DND-41 (cell line): ENCODE data around the gene FHOD3.

Experiments used
- ATAC-seq: fragments of 200-7000 bp; cut with Tn5 transposase; 3 replicates; pipeline ENCODE4 v1.9.1; 2021; ENCODE audit warnings: low read depth; ENCODE audit not compliant: insufficient read depth
- DNase-seq: peaks from one replicate; pipeline ENCODE4 v3.0.0-alpha.2; 2020
- H2AFZ ChIP-seq: 2 replicates; pipeline ENCODE4 v1.6.0; 2012; ENCODE audit warnings: low read depth, low read length
- H3K27ac ChIP-seq: 2 replicates; pipeline ENCODE4 v1.5.1; 2012; ENCODE audit warnings: low read length, inconsistent platforms
- H3K27me3 ChIP-seq: fragments of 200-600 bp; sonication (generic); 2 replicates; pipeline ENCODE4 v1.6.0; 2012; ENCODE audit warnings: low read length, mild to moderate bottlenecking, inconsistent platforms; ENCODE audit not compliant: insufficient read depth, poor library complexity
- H3K36me3 ChIP-seq: 2 replicates; pipeline ENCODE4 v1.5.1; 2012; ENCODE audit warnings: low read length, inconsistent platforms; ENCODE audit not compliant: insufficient read depth
- H3K4me1 ChIP-seq: 2 replicates; pipeline ENCODE4 v1.5.1; 2012; ENCODE audit warnings: mild to moderate bottlenecking, low read length; ENCODE audit not compliant: insufficient read depth
- H3K4me2 ChIP-seq: 2 replicates; pipeline ENCODE4 v1.6.0; 2012; ENCODE audit warnings: mild to moderate bottlenecking, moderate library complexity, low read length, inconsistent platforms; ENCODE audit not compliant: insufficient read depth
- H3K4me3 ChIP-seq, 2 experiments: fragments of 200-600 bp in 1 of 2; shearing (Covaris generic) in 1 of 2; 2 replicates each; pipeline ENCODE4 v1.5.1; 2012 to 2016; ENCODE audit warnings: inconsistent platforms in 2 of 2, low read length in 2 of 2, mild to moderate bottlenecking in 2 of 2, low read depth in 1 of 2, moderate library complexity in 1 of 2
- H3K79me2 ChIP-seq: 2 replicates; pipeline ENCODE4 v1.6.0; 2012; ENCODE audit warnings: low read length, inconsistent platforms; ENCODE audit not compliant: insufficient read depth
- H3K9ac ChIP-seq: 2 replicates; pipeline ENCODE4 v1.6.0; 2012; ENCODE audit warnings: low read depth, mild to moderate bottlenecking, inconsistent platforms, low read length, moderate library complexity
- H3K9me3 ChIP-seq: 2 replicates; pipeline ENCODE4 v1.5.1; 2012; ENCODE audit warnings: low read length, moderate library complexity, mild to moderate bottlenecking, inconsistent platforms; ENCODE audit not compliant: insufficient read depth, severe bottlenecking
- H4K20me1 ChIP-seq: 2 replicates; pipeline ENCODE4 v1.6.0; 2012; ENCODE audit warnings: low read length; ENCODE audit not compliant: insufficient read depth
- EZH2 ChIP-seq: IDR thresholded peaks from 3 replicates; pipeline ENCODE4 v1.6.1; 2012; ENCODE audit warnings: borderline replicate concordance, low read depth, mild to moderate bottlenecking, moderate library complexity, low read length, inconsistent platforms; ENCODE audit not compliant: severe bottlenecking
- TF ChIP-seq, protein P1 (sequence below): IDR thresholded peaks from 2 replicates; pipeline ENCODE4 v1.5.1; 2012; ENCODE audit warnings: borderline replicate concordance, low read length, moderate library complexity, mild to moderate bottlenecking; ENCODE audit not compliant: poor library complexity, severe bottlenecking; ENCODE audit errors: extremely low read depth

FHOD3 gene

DNA sequence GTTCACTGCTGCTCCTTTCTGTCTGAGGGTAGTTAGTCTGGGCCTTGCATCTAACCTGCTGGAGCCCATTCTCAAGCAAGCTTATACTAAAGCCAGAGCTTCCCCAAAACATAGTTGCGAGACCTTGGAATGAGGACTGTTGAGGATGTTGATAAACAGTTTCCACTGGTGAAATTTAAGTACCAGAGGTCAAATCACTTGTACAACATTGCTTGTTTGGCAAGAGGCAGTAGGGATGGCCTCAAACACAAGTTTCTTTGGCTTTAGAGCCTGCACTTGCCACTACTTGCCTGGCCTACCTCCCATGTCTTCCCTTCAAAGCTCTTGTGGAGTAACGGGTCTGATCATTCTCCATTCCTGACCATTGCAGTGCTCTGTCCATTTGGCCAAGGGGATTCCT, 262.7 kb downstream of the FHOD3 start:
- Histone ChIP-seq H3K27ac (no peak overlapping the region), H3K36me3 (no peaks in the 10 kb centered on the region), H3K79me2 (no peaks in the 10 kb centered on the region), H3K4me1 (no peaks in the 10 kb centered on the region), H3K9me3 (no peaks in the 10 kb centered on the region), H3K27me3 (no peaks in the 10 kb centered on the region), H3K9ac (no peak overlapping the region), H4K20me1 (no peaks in the 10 kb centered on the region), H2AFZ (no peak overlapping the region), H3K4me3 (no peak overlapping the region), H3K4me2 (no peak overlapping the region)
- no peak for DNase-seq
- ATAC-seq: no peak
- TF ChIP-seq, protein P1, sequence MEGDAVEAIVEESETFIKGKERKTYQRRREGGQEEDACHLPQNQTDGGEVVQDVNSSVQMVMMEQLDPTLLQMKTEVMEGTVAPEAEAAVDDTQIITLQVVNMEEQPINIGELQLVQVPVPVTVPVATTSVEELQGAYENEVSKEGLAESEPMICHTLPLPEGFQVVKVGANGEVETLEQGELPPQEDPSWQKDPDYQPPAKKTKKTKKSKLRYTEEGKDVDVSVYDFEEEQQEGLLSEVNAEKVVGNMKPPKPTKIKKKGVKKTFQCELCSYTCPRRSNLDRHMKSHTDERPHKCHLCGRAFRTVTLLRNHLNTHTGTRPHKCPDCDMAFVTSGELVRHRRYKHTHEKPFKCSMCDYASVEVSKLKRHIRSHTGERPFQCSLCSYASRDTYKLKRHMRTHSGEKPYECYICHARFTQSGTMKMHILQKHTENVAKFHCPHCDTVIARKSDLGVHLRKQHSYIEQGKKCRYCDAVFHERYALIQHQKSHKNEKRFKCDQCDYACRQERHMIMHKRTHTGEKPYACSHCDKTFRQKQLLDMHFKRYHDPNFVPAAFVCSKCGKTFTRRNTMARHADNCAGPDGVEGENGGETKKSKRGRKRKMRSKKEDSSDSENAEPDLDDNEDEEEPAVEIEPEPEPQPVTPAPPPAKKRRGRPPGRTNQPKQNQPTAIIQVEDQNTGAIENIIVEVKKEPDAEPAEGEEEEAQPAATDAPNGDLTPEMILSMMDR: no peak
- no peak for TF ChIP-seq EZH2

- no peak for TF ChIP-seq EZH2
- TF ChIP-seq, protein P1: no peak
- Histone ChIP-seq H3K9ac (no peak overlapping the region), H3K4me3 (no peak overlapping the region), H4K20me1 (no peaks in the 10 kb centered on the region), H3K27ac (no peak overlapping the region), H2AFZ (no peak overlapping the region), H3K4me2 (no peak overlapping the region), H3K9me3 (no peaks in the 10 kb centered on the region), H3K4me1 (no peaks in the 10 kb centered on the region), H3K79me2 (no peaks in the 10 kb centered on the region), H3K36me3 (no peaks in the 10 kb centered on the region), H3K27me3 (no peaks in the 10 kb centered on the region)
- DNase-seq (no peak), ATAC-seq (no peak)
Observed at GRCh38 chr18:36561046-36561445, 263.5 kb downstream of the FHOD3 start.

- ATAC-seq (no peak), DNase-seq (no peak)
- H3K4me3 ChIP-seq: no peak overlapping the region
- no peaks in the 10 kb centered on the region for H3K79me2 ChIP-seq
- H3K27me3 ChIP-seq: peaks cover 3% of the 10 kb centered on the region
- no peak overlapping the region for H3K27ac ChIP-seq
- no peak overlapping the region for H3K4me2 ChIP-seq
- H4K20me1 ChIP-seq: no peaks in the 10 kb centered on the region
- no peak for TF ChIP-seq EZH2
- TF ChIP-seq, protein P1: no peak
- H2AFZ ChIP-seq: no peak overlapping the region
- H3K9ac ChIP-seq: no peak overlapping the region
- no peaks in the 10 kb centered on the region for H3K9me3 ChIP-seq
- no peaks in the 10 kb centered on the region for H3K36me3 ChIP-seq
- H3K4me1 ChIP-seq: no peaks in the 10 kb centered on the region
Observed at GRCh38 chr18:36564841-36565240, 267.3 kb downstream of the FHOD3 start.

DNA sequence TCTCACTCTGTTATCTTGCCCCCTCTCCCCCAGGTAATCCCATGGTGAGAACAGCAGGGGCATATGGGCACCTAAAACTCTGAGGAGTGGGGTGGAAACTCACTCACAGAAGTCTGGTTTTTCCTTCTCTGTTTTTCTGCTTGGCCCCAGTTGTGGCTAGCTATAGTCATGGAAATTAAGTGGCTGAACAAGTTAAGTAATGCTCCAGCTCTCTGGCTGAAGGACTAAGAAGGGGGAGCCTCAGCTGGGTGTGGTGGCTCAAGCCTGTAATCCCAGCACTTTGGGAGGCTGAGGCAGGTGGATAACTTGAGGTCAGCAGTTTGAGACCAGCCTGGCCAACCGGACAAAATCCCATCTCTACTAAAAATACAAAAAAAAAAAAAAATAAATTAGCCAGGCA, 270.3 kb downstream of the FHOD3 start:
- no peak for TF ChIP-seq EZH2
- TF ChIP-seq, protein P1: no peak
- Histone ChIP-seq H3K9me3 (no peaks in the 10 kb centered on the region), H3K4me1 (no peaks in the 10 kb centered on the region), H3K79me2 (no peaks in the 10 kb centered on the region), H3K9ac (no peak overlapping the region), H3K27ac (no peak overlapping the region), H3K4me2 (no peak overlapping the region), H3K36me3 (no peaks in the 10 kb centered on the region), H2AFZ (no peak overlapping the region), H4K20me1 (no peaks in the 10 kb centered on the region), H3K4me3 (no peak overlapping the region), H3K27me3 (peaks cover 14% of the 10 kb centered on the region)
- ATAC-seq: no peak
- DNase-seq: no peak
